ENCODE data around the gene ZNF546.
"Not testable (repeated sequence)": the region's sequence is repeated elsewhere in the genome, so short reads cannot be mapped to it uniquely, and the experiment has no call there.

The ZNF546 gene

GRCh38 chr19:40026597-40026970 is 29.7 kb downstream of the ZNF546 start:
- no peaks in the 10 kb centered on the region for H3K27me3 ChIP-seq (ENCODE audit: insufficient read depth, insufficient read length)
- TF ChIP-seq SUZ12 (IDR thresholded peaks at IDR 0.05; ENCODE audit: extremely low read depth, insufficient read depth, insufficient read length), result no peak
- TF ChIP-seq YY1 (IDR thresholded peaks at IDR 0.05; ENCODE audit: insufficient read depth, insufficient read length), result no peak
- no peak for TF ChIP-seq ZNF274 (IDR thresholded peaks at IDR 0.05; ENCODE audit: low read depth, low read length)
- H3K9ac ChIP-seq (ENCODE audit: insufficient read length, low read depth), result no peak overlapping the region
- DNase-seq (ENCODE audit: low read depth, low spot score), result no peak
- no peak overlapping the region for H3K4me3 ChIP-seq (ENCODE audit: insufficient read length, low read depth)
- no peaks in the 10 kb centered on the region for H3K4me1 ChIP-seq (ENCODE audit: insufficient read depth, insufficient read length)
- no peaks in the 10 kb centered on the region for H3K36me3 ChIP-seq (ENCODE audit: insufficient read depth, insufficient read length, low read length)
- peaks cover 60% of the 10 kb centered on the region for H3K9me3 ChIP-seq (ENCODE audit: insufficient read depth, low read length)

DNA sequence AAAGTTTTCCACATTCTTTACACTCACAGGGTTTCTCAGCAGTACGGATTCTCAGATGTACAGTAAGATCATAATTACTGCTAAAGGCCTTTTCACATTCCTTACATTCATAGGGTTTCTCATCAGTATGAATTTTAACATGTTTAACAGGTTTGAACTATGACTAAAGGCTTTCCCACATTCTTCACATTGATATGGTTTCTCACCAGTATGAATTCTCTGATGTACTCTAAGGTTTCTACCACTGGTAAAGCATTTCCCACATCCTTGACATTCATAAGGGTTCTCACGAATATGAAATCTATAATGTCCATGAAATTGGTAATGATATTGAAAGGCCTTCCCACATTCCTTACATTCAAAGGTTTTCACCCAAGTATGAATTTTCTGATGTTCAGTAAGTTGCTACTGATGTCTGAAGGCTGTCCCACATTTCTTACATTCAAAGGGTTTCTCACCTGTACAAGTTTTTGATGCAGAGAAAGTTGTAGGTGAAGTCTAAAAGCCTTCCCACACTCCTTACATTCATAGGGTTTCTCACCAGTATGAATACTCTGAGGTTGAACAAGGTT is 37.2 kb downstream of the ZNF546 start:
- H3K36me3 ChIP-seq (ENCODE audit: insufficient read depth, insufficient read length, low read length), result peaks cover 19% of the 10 kb centered on the region
- TF ChIP-seq YY1 (IDR thresholded peaks at IDR 0.05; ENCODE audit: insufficient read depth, insufficient read length), result no peak
- no peak for TF ChIP-seq SUZ12 (IDR thresholded peaks at IDR 0.05; ENCODE audit: extremely low read depth, insufficient read depth, insufficient read length)
- no peak; the same call in 1 of the 2 replicates for TF ChIP-seq ZNF274 (IDR thresholded peaks at IDR 0.05; ENCODE audit: low read depth, low read length)
- H3K4me1 ChIP-seq (ENCODE audit: insufficient read depth, insufficient read length), result no peaks in the 10 kb centered on the region
- no peak overlapping the region for H3K4me3 ChIP-seq (ENCODE audit: insufficient read length, low read depth)
- no peaks in the 10 kb centered on the region for H3K27me3 ChIP-seq (ENCODE audit: insufficient read depth, insufficient read length)
- no peak overlapping the region for H3K9ac ChIP-seq (ENCODE audit: insufficient read length, low read depth)
- DNase-seq (ENCODE audit: low read depth, low spot score), result no peak
- H3K9me3 ChIP-seq (ENCODE audit: insufficient read depth, low read length), result peaks cover 75% of the 10 kb centered on the region

GRCh38 chr19:40035996-40036395 is 39.1 kb downstream of the ZNF546 start:
- DNase-seq (ENCODE audit: low read depth, low spot score), result no peak
- no peak for TF ChIP-seq SUZ12 (IDR thresholded peaks at IDR 0.05; ENCODE audit: extremely low read depth, insufficient read depth, insufficient read length)
- no peak for TF ChIP-seq YY1 (IDR thresholded peaks at IDR 0.05; ENCODE audit: insufficient read depth, insufficient read length)
- TF ChIP-seq ZNF274 (IDR thresholded peaks at IDR 0.05; ENCODE audit: low read depth, low read length), result no peak
- H3K4me3 ChIP-seq (ENCODE audit: insufficient read length, low read depth), result no peak overlapping the region
- no peaks in the 10 kb centered on the region for H3K27me3 ChIP-seq (ENCODE audit: insufficient read depth, insufficient read length)
- peaks cover 64% of the 10 kb centered on the region for H3K9me3 ChIP-seq (ENCODE audit: insufficient read depth, low read length)
- peaks cover 19% of the 10 kb centered on the region for H3K36me3 ChIP-seq (ENCODE audit: insufficient read depth, insufficient read length, low read length)
- H3K9ac ChIP-seq (ENCODE audit: insufficient read length, low read depth), result no peak overlapping the region
- no peaks in the 10 kb centered on the region for H3K4me1 ChIP-seq (ENCODE audit: insufficient read depth, insufficient read length)

DNA sequence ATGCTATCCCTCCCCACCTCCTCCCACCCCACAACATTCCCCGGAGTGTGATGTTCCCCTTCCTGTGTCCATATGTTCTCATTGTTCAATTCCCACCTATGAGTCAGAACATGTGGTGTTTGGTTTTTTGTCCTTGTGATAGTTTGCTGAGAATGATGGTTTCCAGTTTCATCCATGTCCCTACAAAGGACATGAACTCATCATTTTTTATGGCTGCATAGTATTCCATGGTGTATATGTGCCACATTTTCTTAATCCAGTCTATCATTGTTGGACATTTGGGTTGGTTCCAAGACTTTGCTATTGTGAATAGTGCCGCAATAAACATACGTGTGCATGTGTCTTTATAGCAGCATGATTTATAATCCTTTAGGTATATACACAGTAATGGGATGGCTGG is 41.2 kb downstream of the ZNF546 start:
- H3K4me1 ChIP-seq (ENCODE audit: insufficient read depth, insufficient read length); H3K4me3 ChIP-seq (ENCODE audit: insufficient read length, low read depth); DNase-seq (ENCODE audit: low read depth, low spot score); H3K27me3 ChIP-seq (ENCODE audit: insufficient read depth, insufficient read length); H3K9ac ChIP-seq (ENCODE audit: insufficient read length, low read depth): not testable (repeated sequence)
- H3K9me3 ChIP-seq (ENCODE audit: insufficient read depth, low read length), result peaks cover 47% of the 10 kb centered on the region
- peaks cover 19% of the 10 kb centered on the region for H3K36me3 ChIP-seq (ENCODE audit: insufficient read depth, insufficient read length, low read length)

GRCh38 chr19:40041718-40042117 is 44.9 kb downstream of the ZNF546 start:
- H3K27me3 ChIP-seq (ENCODE audit: insufficient read depth, insufficient read length); H3K4me3 ChIP-seq (ENCODE audit: insufficient read length, low read depth); DNase-seq (ENCODE audit: low read depth, low spot score); H3K9ac ChIP-seq (ENCODE audit: insufficient read length, low read depth); H3K4me1 ChIP-seq (ENCODE audit: insufficient read depth, insufficient read length): not testable (repeated sequence)
- peaks cover 16% of the 10 kb centered on the region for H3K36me3 ChIP-seq (ENCODE audit: insufficient read depth, insufficient read length, low read length)
- H3K9me3 ChIP-seq (ENCODE audit: insufficient read depth, low read length), result peaks cover 42% of the 10 kb centered on the region

GRCh38 chr19:40053491-40053890 is 56.6 kb downstream of the ZNF546 start:
- Histone ChIP-seq H3K4me1 (ENCODE audit: insufficient read depth, insufficient read length) (no peaks in the 10 kb centered on the region), H3K9me3 (ENCODE audit: insufficient read depth, low read length) (peaks cover 7% of the 10 kb centered on the region; the same call in 1 of the 2 replicates), H3K9ac (ENCODE audit: insufficient read length, low read depth) (no peak overlapping the region), H3K27me3 (ENCODE audit: insufficient read depth, insufficient read length) (no peaks in the 10 kb centered on the region), H3K36me3 (ENCODE audit: insufficient read depth, insufficient read length, low read length) (peaks cover 10% of the 10 kb centered on the region), H3K4me3 (ENCODE audit: insufficient read length, low read depth) (no peak overlapping the region)
- TF ChIP-seq SUZ12 (IDR thresholded peaks at IDR 0.05; ENCODE audit: extremely low read depth, insufficient read depth, insufficient read length), result no peak
- TF ChIP-seq ZNF274 (IDR thresholded peaks at IDR 0.05; ENCODE audit: low read depth, low read length), result no peak
- no peak for TF ChIP-seq YY1 (IDR thresholded peaks at IDR 0.05; ENCODE audit: insufficient read depth, insufficient read length)
- no peak for DNase-seq (ENCODE audit: low read depth, low spot score)

GRCh38 chr19:40054632-40055031 is 57.8 kb downstream of the ZNF546 start:
- no peak for TF ChIP-seq YY1 (IDR thresholded peaks at IDR 0.05; ENCODE audit: insufficient read depth, insufficient read length)
- TF ChIP-seq ZNF274 (IDR thresholded peaks at IDR 0.05; ENCODE audit: low read depth, low read length), result no peak
- no peak for TF ChIP-seq SUZ12 (IDR thresholded peaks at IDR 0.05; ENCODE audit: extremely low read depth, insufficient read depth, insufficient read length)
- Histone ChIP-seq H3K4me3 (ENCODE audit: insufficient read length, low read depth) (no peak overlapping the region), H3K9me3 (ENCODE audit: insufficient read depth, low read length) (peaks cover 18% of the 10 kb centered on the region), H3K9ac (ENCODE audit: insufficient read length, low read depth) (no peak overlapping the region), H3K36me3 (ENCODE audit: insufficient read depth, insufficient read length, low read length) (peaks cover 4% of the 10 kb centered on the region), H3K27me3 (ENCODE audit: insufficient read depth, insufficient read length) (no peaks in the 10 kb centered on the region), H3K4me1 (ENCODE audit: insufficient read depth, insufficient read length) (no peaks in the 10 kb centered on the region)
- DNase-seq (ENCODE audit: low read depth, low spot score), result no peak

- Histone ChIP-seq H3K36me3 (ENCODE audit: insufficient read depth, insufficient read length, low read length) (peaks cover 3% of the 10 kb centered on the region), H3K9me3 (ENCODE audit: insufficient read depth, low read length) (peaks cover 22% of the 10 kb centered on the region), H3K4me1 (ENCODE audit: insufficient read depth, insufficient read length) (no peaks in the 10 kb centered on the region), H3K9ac (ENCODE audit: insufficient read length, low read depth) (peak overlapping the region; percentile 94), H3K27me3 (ENCODE audit: insufficient read depth, insufficient read length) (no peaks in the 10 kb centered on the region), H3K4me3 (ENCODE audit: insufficient read length, low read depth) (peak overlapping the region; percentile 97)
- DNase-seq (ENCODE audit: low read depth, low spot score), result no peak
- TF ChIP-seq ZNF274 (IDR thresholded peaks at IDR 0.05; ENCODE audit: low read depth, low read length), result no peak
- no peak for TF ChIP-seq YY1 (IDR thresholded peaks at IDR 0.05; ENCODE audit: insufficient read depth, insufficient read length)
- no peak for TF ChIP-seq SUZ12 (IDR thresholded peaks at IDR 0.05; ENCODE audit: extremely low read depth, insufficient read depth, insufficient read length)
Observed at GRCh38 chr19:40055049-40055448, 58.2 kb downstream of the ZNF546 start.
